NCI-H2029 (cell line): Measurements from ENCODE around the gene LRP1B.

ENCODE experiments used
- DNase-seq: peaks from one replicate; lab custom pipeline; 2025; lab: John Stamatoyannopoulos, UW

The LRP1B gene

GRCh38 chr2:141423124-141423523 lies 707.7 kb downstream of the LRP1B start:
- DNase-seq = no peak

GRCh38 chr2:141417246-141417797 lies 713.5 kb downstream of the LRP1B start:
- no peak for DNase-seq

- DNase-seq = no peak
Observed at GRCh38 chr2:141411419-141411818, 719.4 kb downstream of the LRP1B start.

- DNase-seq = no peak
Observed at GRCh38 chr2:141399270-141399669, 731.5 kb downstream of the LRP1B start.

GRCh38 chr2:141393214-141393545 lies 737.6 kb downstream of the LRP1B start:
- no peak for DNase-seq

GRCh38 chr2:141392517-141393213 lies 738.2 kb downstream of the LRP1B start:
- DNase-seq = no peak

- no peak for DNase-seq
Observed at GRCh38 chr2:141386168-141386567, 744.6 kb downstream of the LRP1B start.

- DNase-seq = no peak
Observed at GRCh38 chr2:141384676-141385075, 746.1 kb downstream of the LRP1B start.

- DNase-seq = no peak
Observed at GRCh38 chr2:141381946-141382345, 748.9 kb downstream of the LRP1B start.

GRCh38 chr2:141380008-141380979 lies 750.5 kb downstream of the LRP1B start:
- no peak for DNase-seq

GRCh38 chr2:141364821-141365220 lies 766.0 kb downstream of the LRP1B start:
- no peak for DNase-seq

- DNase-seq = no peak
Observed at GRCh38 chr2:141362311-141362710, 768.5 kb downstream of the LRP1B start.

- DNase-seq = no peak
Observed at GRCh38 chr2:141348481-141348880, 782.3 kb downstream of the LRP1B start.

GRCh38 chr2:141341444-141341843 lies 789.4 kb downstream of the LRP1B start:
- DNase-seq = no peak

- DNase-seq = no peak
Observed at GRCh38 chr2:141331127-141331526, 799.7 kb downstream of the LRP1B start.

GRCh38 chr2:141329964-141330363 lies 800.9 kb downstream of the LRP1B start:
- DNase-seq = no peak

GRCh38 chr2:141323571-141323970 lies 807.2 kb downstream of the LRP1B start:
- no peak for DNase-seq

GRCh38 chr2:141317986-141318385 lies 812.8 kb downstream of the LRP1B start:
- DNase-seq = no peak

GRCh38 chr2:141316606-141317005 lies 814.2 kb downstream of the LRP1B start:
- DNase-seq = no peak

- DNase-seq = no peak
Observed at GRCh38 chr2:141316103-141316502, 814.7 kb downstream of the LRP1B start.

- no peak for DNase-seq
Observed at GRCh38 chr2:141313972-141314371, 816.8 kb downstream of the LRP1B start.

- no peak for DNase-seq
Observed at GRCh38 chr2:141311430-141311829, 819.4 kb downstream of the LRP1B start.

- DNase-seq = no peak
Observed at GRCh38 chr2:141306368-141306767, 824.4 kb downstream of the LRP1B start.
